Pancreas (tissue), 10 donors: ENCODE data around the gene MAPK12. TPM values are rescaled to one million over a fixed set of nuclear protein-coding genes. Genes with fewer than 3 reads are reported as not detected.
A peak's percentile ranks its signal among the peaks of the same experiment; 100 is the strongest.

Experiments
- ATAC-seq, 4 donors: fragments of 200-7000 bp; cut with Tn5 transposase; one replicate each; pipeline versions ENCODE4 v1.8.0 to v1.9.1; 2020; ENCODE audit warnings: mild to moderate bottlenecking in 4 of 4, moderate library complexity in 4 of 4
- DNase-seq, 6 donors: peaks; one replicate each; pipeline ENCODE4 v3.0.0-alpha.2; 2020
- FAIRE-seq: peaks from 2 replicates; lab custom pipeline; 2012; peaks lifted over from hg19 to GRCh38; lab: Jason Lieb, UNC
- H3K27ac ChIP-seq, 4 donors: fragments of 200-600 bp; sonication (generic); 1 replicate in 3 of 4; 2 replicates in 1 of 4; pipeline versions ENCODE4 v1.5.0 to v1.8.0; 2020
- H3K27me3 ChIP-seq, 4 donors: fragments of 200-600 bp; one replicate each; pipeline ENCODE4 v1.8.0; 2021
- H3K36me3 ChIP-seq, 3 donors: fragments of 200-600 bp; sonication (generic) in 1 of 3; one replicate each; pipeline versions ENCODE4 v1.5.0 to v1.8.0; 2020 to 2021
- H3K4me1 ChIP-seq, 3 donors: fragments of 200-600 bp; one replicate each; pipeline ENCODE4 v1.8.0; 2021
- H3K4me3 ChIP-seq, 4 donors: fragments of 200-600 bp; sonication (generic) in 2 of 4; one replicate each; pipeline versions ENCODE4 v1.5.0 to v1.8.0; 2020 to 2021
- H3K9me3 ChIP-seq, 4 donors: fragments of 200-600 bp; one replicate each; pipeline ENCODE4 v1.8.0; 2021
- WGBS, 2 donors: extraction: QIAGEN DNeasy Blood & Tissue Kit; methylation state at CpG; one replicate each; pipeline ENCODE4 v1.1.7; 2013; 5-methylcytosine and 5-hydroxymethylcytosine counted together
- intact Hi-C, 3 donors: fragments of 100-400 bp; cut with DNase I; formaldehyde crosslinking; loops; one replicate each; pipeline versions ENCODE4 v1.11.1 to v1.14.2; 2022
- polyA plus RNA-seq, 2 donors: library from polyadenylated mRNA; stranded (reverse); fragments of 200-250 nt; gene quantifications; one replicate each; pipeline ENCODE4 v1.2.3, GENCODE V29; 2013
- total RNA-seq, 6 donors: library from RNA; stranded (reverse); fragmentation: NEBNext Ultra II Directional in 4 of 6; extraction: Animal tissue kit (Norgen Biotek cat#: 25700) in 4 of 6; gene quantifications; one replicate each; pipeline versions ENCODE4 v1.2.1 to v1.2.4, GENCODE V29; 2021 to 2023
- TF ChIP-seq, protein P1 (sequence below), 4 donors: fragments of 200-600 bp; sonication (generic) in 3 of 4; IDR thresholded peaks; one replicate each; pipeline versions ENCODE4 v1.5.0 to v1.8.0; 2021; ENCODE audit warnings: antibody characterized with exemption in 4 of 4
- donor health status: healthy with polysubstance abuse.
- donor health status: DM: no; HTN: no; CAD: no; lungs with moderate emphysema.
- donor health status: DM: no; HTN: no; CAD: no.
- donor health status: control.
- donor health status: control.
- donor health status: Bipolar disorder and iron deficiency.
- donor health status: DM: yes; HTN: yes; CAD: no.
- donor health status: DM: no; HTN: no; CAD: no.
- donor health status: DM: no; HTN: no; CAD: no.
- donor health status: DM: yes; HTN: yes; CAD: no.

The MAPK12 gene
- total and polyA plus RNA-seq, 8 donors, result 0.88 to 19.2 (median 2.4) TPM

DNA sequence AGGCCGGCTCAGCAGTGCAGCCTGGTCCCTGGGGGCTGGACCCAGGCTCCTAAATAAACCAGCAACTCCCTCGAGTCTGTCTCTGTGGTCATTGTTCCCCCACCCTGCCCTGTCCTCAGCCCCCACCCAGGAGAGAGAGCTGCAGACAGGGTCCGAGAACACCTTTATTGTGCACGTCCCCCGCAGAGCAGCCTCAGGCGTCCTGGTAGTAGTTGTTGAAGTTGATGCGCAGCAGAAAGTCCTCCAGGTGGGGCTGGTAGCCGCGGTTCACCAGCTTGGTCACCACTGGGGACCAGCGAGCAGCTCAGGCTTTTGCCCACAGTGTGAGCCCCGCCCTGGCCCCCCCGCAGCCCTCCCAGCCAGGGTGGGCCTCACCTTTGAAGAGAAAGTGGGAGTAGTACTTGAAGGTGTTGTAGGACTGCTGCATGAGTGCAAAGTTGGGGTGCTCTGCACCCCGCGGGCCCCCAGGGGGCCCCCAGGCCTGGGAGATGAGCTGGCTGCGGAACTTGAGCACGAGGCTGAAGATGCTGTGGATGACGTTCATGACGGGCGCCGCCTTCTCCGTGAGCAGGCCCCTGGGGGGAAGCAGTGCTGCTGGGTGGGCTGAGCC is 43.8 kb downstream of the MAPK12 start:
- no peak overlapping the region for H3K4me3 ChIP-seq
- peaks cover 0 to 68% (median 37%) of the 10 kb centered on the region in 3 donors for H3K36me3 ChIP-seq
- TF ChIP-seq, protein P1, sequence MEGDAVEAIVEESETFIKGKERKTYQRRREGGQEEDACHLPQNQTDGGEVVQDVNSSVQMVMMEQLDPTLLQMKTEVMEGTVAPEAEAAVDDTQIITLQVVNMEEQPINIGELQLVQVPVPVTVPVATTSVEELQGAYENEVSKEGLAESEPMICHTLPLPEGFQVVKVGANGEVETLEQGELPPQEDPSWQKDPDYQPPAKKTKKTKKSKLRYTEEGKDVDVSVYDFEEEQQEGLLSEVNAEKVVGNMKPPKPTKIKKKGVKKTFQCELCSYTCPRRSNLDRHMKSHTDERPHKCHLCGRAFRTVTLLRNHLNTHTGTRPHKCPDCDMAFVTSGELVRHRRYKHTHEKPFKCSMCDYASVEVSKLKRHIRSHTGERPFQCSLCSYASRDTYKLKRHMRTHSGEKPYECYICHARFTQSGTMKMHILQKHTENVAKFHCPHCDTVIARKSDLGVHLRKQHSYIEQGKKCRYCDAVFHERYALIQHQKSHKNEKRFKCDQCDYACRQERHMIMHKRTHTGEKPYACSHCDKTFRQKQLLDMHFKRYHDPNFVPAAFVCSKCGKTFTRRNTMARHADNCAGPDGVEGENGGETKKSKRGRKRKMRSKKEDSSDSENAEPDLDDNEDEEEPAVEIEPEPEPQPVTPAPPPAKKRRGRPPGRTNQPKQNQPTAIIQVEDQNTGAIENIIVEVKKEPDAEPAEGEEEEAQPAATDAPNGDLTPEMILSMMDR (IDR thresholded peaks at IDR 0.05), result no peak
- FAIRE-seq (no peak), ATAC-seq (no peak), DNase-seq (peak in 2 of 6 donors; percentile 49 to 73)
- H3K27ac ChIP-seq, result no peak overlapping the region
- H3K27me3 ChIP-seq, result no peaks in the 10 kb centered on the region
- no peaks in the 10 kb centered on the region for H3K4me1 ChIP-seq
- intact Hi-C loops, result no loop called here
- 89 to 91% methylated on average over 21 of the region's 21 CpGs for WGBS, 2 donors
- no peaks in the 10 kb centered on the region for H3K9me3 ChIP-seq

DNA sequence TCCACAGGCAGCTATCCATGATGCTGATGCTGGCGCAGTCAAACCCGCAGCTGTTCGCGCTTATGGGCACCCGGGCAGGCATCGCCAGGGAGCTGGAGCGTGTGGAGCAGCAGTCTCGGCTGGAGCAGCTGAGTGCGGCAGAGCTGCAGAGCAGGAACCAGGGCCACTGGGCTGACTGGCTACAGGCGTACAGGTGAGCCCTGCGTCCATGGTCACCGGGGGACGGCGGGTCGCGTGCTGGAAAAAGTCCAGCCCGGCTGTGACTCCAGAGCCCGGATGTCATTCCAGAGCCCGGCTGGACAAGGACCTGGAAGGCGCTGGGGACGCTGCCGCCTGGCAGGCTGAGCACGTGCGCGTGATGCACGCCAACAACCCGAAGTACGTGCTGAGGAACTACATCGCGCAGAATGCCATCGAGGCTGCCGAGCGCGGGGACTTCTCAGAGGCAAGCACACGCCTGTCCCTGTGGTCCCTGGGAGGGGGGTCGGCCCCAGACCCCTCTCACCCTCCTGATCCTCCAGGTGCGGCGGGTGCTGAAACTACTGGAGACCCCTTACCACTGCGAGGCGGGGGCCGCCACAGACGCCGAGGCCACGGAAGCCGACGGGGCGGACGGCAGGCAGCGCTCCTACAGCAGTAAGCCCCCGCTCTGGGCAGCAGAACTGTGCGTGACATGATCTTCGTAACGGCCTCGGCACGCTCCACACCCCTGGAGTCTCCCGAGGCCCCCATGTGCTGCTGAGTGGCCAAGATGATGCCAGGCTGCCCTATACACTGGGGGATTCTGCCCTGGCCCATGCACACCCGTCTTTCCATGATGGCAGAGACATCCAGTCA is 44.6 kb downstream of the MAPK12 start:
- Histone ChIP-seq H3K4me1 (no peaks in the 10 kb centered on the region), H3K36me3 (peaks cover 0 to 66% (median 30%) of the 10 kb centered on the region in 3 donors)
- intact Hi-C loops, result no loop called here

DNA sequence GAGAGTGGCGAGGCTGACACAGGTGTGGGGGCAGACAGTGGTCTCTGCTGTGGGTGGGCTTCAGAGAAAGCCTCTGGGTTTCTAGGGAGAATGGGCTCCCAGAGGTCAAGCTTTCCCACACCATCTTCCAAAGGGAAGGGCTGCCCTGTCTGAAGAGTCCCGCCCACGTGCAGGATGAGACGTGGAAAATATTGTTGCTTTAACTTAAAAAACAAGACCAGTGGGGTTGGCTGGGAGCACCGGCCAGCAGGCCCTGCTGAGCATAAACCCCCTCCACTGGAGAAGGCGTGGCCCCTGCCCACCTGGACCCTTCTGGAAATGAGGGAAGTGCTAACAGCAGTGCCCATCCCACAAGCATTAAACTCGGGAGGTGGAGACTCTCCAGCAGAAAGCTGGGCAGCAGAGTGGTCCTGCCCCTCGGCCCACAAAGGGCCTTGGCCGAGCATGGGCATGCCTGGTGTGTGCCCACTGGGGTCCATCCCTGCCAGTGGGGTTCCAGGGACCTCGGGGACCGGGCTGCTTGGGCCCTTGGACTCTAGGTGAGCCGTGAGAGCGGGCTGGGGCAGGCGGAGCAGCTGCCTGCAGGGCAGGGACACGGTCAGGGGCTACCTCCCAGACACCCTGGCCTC is 45.3 kb downstream of the MAPK12 start:
- ATAC-seq, result no peak
- FAIRE-seq, result no peak
- 88 to 91% methylated on average over 15 of the region's 15 CpGs for WGBS, 2 donors

More for the DNA sequence above, 44.6 kb downstream of the MAPK12 start:
- Histone ChIP-seq H3K9me3 (no peaks in the 10 kb centered on the region), H3K27ac (no peak overlapping the region), H3K4me3 (no peak overlapping the region), H3K27me3 (no peaks in the 10 kb centered on the region)
- ATAC-seq, result no peak
- WGBS, 2 donors, result 95 to 96% methylated on average over 54 to 57 of the region's 57 CpGs
- peak in 3 of 6 donors; percentile 15 to 83 (median 49) for DNase-seq
- TF ChIP-seq, protein P1 (IDR thresholded peaks at IDR 0.05), result no peak
- no peak for FAIRE-seq

DNA sequence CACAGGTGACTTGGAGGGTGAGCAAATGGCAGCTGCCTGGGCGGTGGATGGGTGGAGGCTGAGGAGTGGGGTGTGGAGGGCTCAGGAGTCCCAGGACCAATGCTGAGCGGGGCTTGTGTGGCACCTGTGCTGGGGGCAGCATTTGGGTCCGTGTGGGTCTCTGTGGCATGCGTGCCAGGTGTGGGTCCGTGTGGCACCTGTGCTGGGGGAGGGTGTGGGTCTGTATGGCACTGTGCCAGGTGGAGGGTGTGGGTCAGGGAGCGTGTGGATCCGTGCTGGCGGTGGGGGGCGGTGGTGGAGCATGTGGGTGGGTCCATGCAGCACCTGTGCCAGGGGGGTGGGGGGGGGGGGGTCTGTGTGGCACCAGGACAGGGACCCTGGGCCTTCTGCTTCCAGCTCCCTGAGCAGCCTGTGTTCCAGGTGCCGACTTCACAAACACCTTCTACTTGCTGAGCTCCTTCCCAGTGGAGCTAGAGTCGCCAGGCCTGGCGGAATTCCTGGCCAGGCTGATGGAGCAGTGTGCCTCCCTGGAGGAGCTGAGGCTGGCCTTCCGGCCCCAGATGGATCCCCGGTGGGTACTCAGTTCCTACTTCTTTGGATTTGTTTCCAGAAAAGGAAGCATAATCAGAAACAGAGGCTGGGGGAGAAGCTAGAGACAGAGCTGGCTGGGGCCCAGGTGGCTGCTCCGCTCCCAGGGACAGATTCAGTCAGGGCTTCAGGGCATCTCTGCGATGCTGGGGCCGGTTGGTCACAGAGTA is 46.0 kb downstream of the MAPK12 start:
- no peak for ATAC-seq
- FAIRE-seq, result no peak
- 62 to 74% methylated on average over 13 to 17 of the region's 17 CpGs for WGBS, 2 donors
- no peak overlapping the region for H3K4me3 ChIP-seq
- intact Hi-C loops, result no loop called here
- peaks cover 0 to 62% (median 24%) of the 10 kb centered on the region in 3 donors for H3K36me3 ChIP-seq
- TF ChIP-seq, protein P1 (IDR thresholded peaks at IDR 0.05), result no peak
- H3K27me3 ChIP-seq, result no peaks in the 10 kb centered on the region
- H3K27ac ChIP-seq, result no peak overlapping the region
- no peaks in the 10 kb centered on the region for H3K9me3 ChIP-seq
- H3K4me1 ChIP-seq, result no peaks in the 10 kb centered on the region
- peak in 3 of 6 donors; percentile 38 to 88 (median 69) for DNase-seq

More for the DNA sequence above, 45.3 kb downstream of the MAPK12 start:
- Histone ChIP-seq H3K4me1 (no peaks in the 10 kb centered on the region), H3K27ac (no peak overlapping the region), H3K9me3 (no peaks in the 10 kb centered on the region), H3K4me3 (no peak overlapping the region), H3K27me3 (no peaks in the 10 kb centered on the region), H3K36me3 (peaks cover 0 to 63% (median 24%) of the 10 kb centered on the region in 3 donors)
- TF ChIP-seq, protein P1 (IDR thresholded peaks at IDR 0.05), result no peak
- peak in 3 of 6 donors; percentile 15 to 64 (median 42) for DNase-seq
- intact Hi-C loops, result no loop called here
